Gastrocnemius medialis (tissue), 4 donors: ENCODE results near the gene ZDHHC14.

ENCODE experiments used
- POLR2A ChIP-seq, 2 donors: fragments of 450-650 bp; IDR thresholded peaks; one replicate each; pipeline ENCODE4 v1.6.1; 2017; ENCODE audit warnings: antibody characterized with exemption in 2 of 2, mild to moderate bottlenecking in 2 of 2, moderate library complexity in 2 of 2
- TF ChIP-seq, protein P1 (sequence below), 5 experiments: fragments of 450-650 bp in 3 of 5; fragments of 200-600 bp in 2 of 5; sonication (generic) in 2 of 5; IDR thresholded peaks in 4 of 5; conservative IDR thresholded peaks in 1 of 5; 1 replicate in 4 of 5; 2 replicates in 1 of 5; pipeline ENCODE4 v1.5.1; 2016 to 2019; ENCODE audit warnings: antibody characterized with exemption in 5 of 5, mild to moderate bottlenecking in 3 of 5, moderate library complexity in 3 of 5

DNA sequence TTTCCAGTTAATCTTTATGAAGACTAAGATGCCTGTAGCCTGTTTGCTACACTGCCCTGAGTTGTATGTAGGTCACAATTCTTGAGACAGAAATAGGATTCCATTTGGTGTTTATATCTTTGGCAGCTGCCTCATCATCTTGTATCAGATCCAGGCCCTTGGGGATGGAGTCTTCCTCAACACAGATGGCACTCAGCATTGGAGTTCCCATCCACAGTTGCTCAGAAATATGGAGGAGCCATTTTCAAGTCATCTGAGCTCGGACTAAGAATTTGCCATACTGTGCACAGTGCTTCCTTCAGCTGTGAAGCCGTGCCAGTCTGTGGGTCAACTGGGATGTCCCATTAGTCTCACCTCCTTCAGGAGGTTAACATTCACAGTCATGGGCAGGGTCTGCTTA is 156.6 kb downstream of the ZDHHC14 start:
- TF ChIP-seq, protein P1, sequence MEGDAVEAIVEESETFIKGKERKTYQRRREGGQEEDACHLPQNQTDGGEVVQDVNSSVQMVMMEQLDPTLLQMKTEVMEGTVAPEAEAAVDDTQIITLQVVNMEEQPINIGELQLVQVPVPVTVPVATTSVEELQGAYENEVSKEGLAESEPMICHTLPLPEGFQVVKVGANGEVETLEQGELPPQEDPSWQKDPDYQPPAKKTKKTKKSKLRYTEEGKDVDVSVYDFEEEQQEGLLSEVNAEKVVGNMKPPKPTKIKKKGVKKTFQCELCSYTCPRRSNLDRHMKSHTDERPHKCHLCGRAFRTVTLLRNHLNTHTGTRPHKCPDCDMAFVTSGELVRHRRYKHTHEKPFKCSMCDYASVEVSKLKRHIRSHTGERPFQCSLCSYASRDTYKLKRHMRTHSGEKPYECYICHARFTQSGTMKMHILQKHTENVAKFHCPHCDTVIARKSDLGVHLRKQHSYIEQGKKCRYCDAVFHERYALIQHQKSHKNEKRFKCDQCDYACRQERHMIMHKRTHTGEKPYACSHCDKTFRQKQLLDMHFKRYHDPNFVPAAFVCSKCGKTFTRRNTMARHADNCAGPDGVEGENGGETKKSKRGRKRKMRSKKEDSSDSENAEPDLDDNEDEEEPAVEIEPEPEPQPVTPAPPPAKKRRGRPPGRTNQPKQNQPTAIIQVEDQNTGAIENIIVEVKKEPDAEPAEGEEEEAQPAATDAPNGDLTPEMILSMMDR (IDR thresholded peaks at IDR 0.05 in 4 of 5, conservative IDR thresholded peaks at IDR 0.05 in 1 of 5), result no peak
- no peak for TF ChIP-seq POLR2A (IDR thresholded peaks at IDR 0.05)
